ENCODE data around the gene KCTD21.

Gene KCTD21

GRCh38 chr11:78218707-78219492, 30.5 kb upstream of the KCTD21 start:
- DNase-seq: no peak

GRCh38 chr11:78217650-78218541, 29.5 kb upstream of the KCTD21 start:
- no peak for DNase-seq

GRCh38 chr11:78216571-78217287, 28.3 kb upstream of the KCTD21 start:
- DNase-seq: no peak

- no peak for DNase-seq
These were observed 27.6 kb upstream of the KCTD21 start for GRCh38 chr11:78216021-78216420.

GRCh38 chr11:78214331-78215194, 26.1 kb upstream of the KCTD21 start:
- no peak for DNase-seq

GRCh38 chr11:78213526-78214330, 25.3 kb upstream of the KCTD21 start:
- no peak for DNase-seq

GRCh38 chr11:78212586-78213371, 24.4 kb upstream of the KCTD21 start:
- DNase-seq: no peak

GRCh38 chr11:78211565-78211964, 23.1 kb upstream of the KCTD21 start:
- DNase-seq: no peak

- no peak for DNase-seq
These were observed 21.7 kb upstream of the KCTD21 start for GRCh38 chr11:78210000-78210608.

- DNase-seq: no peak
These were observed 21.1 kb upstream of the KCTD21 start for GRCh38 chr11:78209478-78209877.

- DNase-seq: no peak
These were observed 20.1 kb upstream of the KCTD21 start for GRCh38 chr11:78208257-78209165.

- DNase-seq: no peak
These were observed 19.3 kb upstream of the KCTD21 start for GRCh38 chr11:78207532-78208256.

- DNase-seq: no peak
These were observed 17.3 kb upstream of the KCTD21 start for GRCh38 chr11:78205691-78206090.

GRCh38 chr11:78205256-78205655, 16.8 kb upstream of the KCTD21 start:
- no peak for DNase-seq

- DNase-seq: no peak
These were observed 14.8 kb upstream of the KCTD21 start for GRCh38 chr11:78203184-78203583.

- no peak for DNase-seq
These were observed 14.3 kb upstream of the KCTD21 start for GRCh38 chr11:78202733-78203167.

- no peak for DNase-seq
These were observed 12.8 kb upstream of the KCTD21 start for GRCh38 chr11:78201096-78201818.

GRCh38 chr11:78200553-78200952, 12.1 kb upstream of the KCTD21 start:
- DNase-seq: no peak
